H1 (cell line): ENCODE data around the gene LCN15. TPM values are rescaled to one million over a fixed set of nuclear protein-coding genes. Genes with fewer than 3 reads are reported as not detected.

Experiments
- CTCF ChIA-PET: fragments of 300-600 bp; sonication (Branson Sonifier 250); formaldehyde crosslinking; loops from one replicate; lab custom pipeline; 2021; ENCODE audit not compliant: partially characterized antibody; lab: Charles Lee
- POLR2A ChIA-PET: fragments of 300-600 bp; sonication (Branson Sonifier 250); formaldehyde crosslinking; loops from one replicate; lab custom pipeline; 2021; ENCODE audit warnings: inconsistent platforms; ENCODE audit not compliant: partially characterized antibody; lab: Charles Lee
- DNase-seq, 2 experiments: peaks; one replicate each; pipeline versions ENCODE4 v3.0.0 to v3.0.0-alpha.2; 2010 to 2022; ENCODE audit warnings: low spot score in 2 of 2, low read depth in 1 of 2, mixed read lengths in 1 of 2
- FAIRE-seq: peaks from 2 replicates; lab custom pipeline; 2011; peaks lifted over from hg19 to GRCh38; lab: Jason Lieb, UNC
- H2AFZ ChIP-seq: 2 replicates; pipeline ENCODE4 v1.8.1; 2012; ENCODE audit warnings: low read length, inconsistent platforms
- H2AK5ac ChIP-seq: 2 replicates; pipeline ENCODE4 v1.6.1; 2013; ENCODE audit warnings: low read depth, low read length
- H2BK120ac ChIP-seq: replicated peaks from 2 replicates; pipeline ENCODE3; 2013; ENCODE audit warnings: low read depth, low read length, inconsistent platforms
- H2BK12ac ChIP-seq: 2 replicates; pipeline ENCODE4 v1.6.1; 2013; ENCODE audit warnings: low read depth, low read length
- H2BK15ac ChIP-seq: 2 replicates; pipeline ENCODE4 v1.6.1; 2013; ENCODE audit warnings: low read length
- H2BK20ac ChIP-seq: 2 replicates; pipeline ENCODE4 v1.6.1; 2013; ENCODE audit warnings: low read length
- H2BK5ac ChIP-seq: 2 replicates; pipeline ENCODE4 v1.6.1; 2013; ENCODE audit warnings: low read depth, low read length
- H3K14ac ChIP-seq: 2 replicates; pipeline ENCODE4 v1.6.1; 2013; ENCODE audit warnings: inconsistent platforms; ENCODE audit not compliant: insufficient read length
- H3K18ac ChIP-seq: 2 replicates; pipeline ENCODE4 v1.6.1; 2013; ENCODE audit warnings: low read length; ENCODE audit errors: extremely low read depth
- H3K23ac ChIP-seq: 2 replicates; pipeline ENCODE4 v1.6.1; 2013; ENCODE audit warnings: inconsistent platforms; ENCODE audit not compliant: insufficient read length
- H3K23me2 ChIP-seq: 2 replicates; pipeline ENCODE4 v1.6.1; 2013; ENCODE audit warnings: low read depth, low read length
- H3K27ac ChIP-seq: 2 replicates; pipeline ENCODE4 v1.6.1; 2011; ENCODE audit warnings: low read depth, low read length, inconsistent platforms
- H3K27me3 ChIP-seq, 4 experiments: replicated peaks in 1 of 4; 1 replicate in 1 of 4; 2 replicates in 3 of 4; pipeline versions ENCODE4 v1.6.1 to v1.8.1; 2011 to 2013; ENCODE audit warnings: low read length in 3 of 4, mild to moderate bottlenecking in 3 of 4, inconsistent platforms in 2 of 4, mixed read lengths in 2 of 4, moderate library complexity in 1 of 4; ENCODE audit not compliant: control insufficient read depth in 3 of 4, insufficient read depth in 3 of 4; ENCODE audit errors: extremely low read depth in 1 of 4
- H3K36me3 ChIP-seq, 4 experiments: 2 replicates each; pipeline versions ENCODE4 v1.6.1 to v1.8.1; 2011 to 2013; ENCODE audit warnings: mild to moderate bottlenecking in 4 of 4, low read length in 3 of 4, moderate library complexity in 2 of 4, control low read depth in 1 of 4, inconsistent platforms in 1 of 4; ENCODE audit not compliant: insufficient read depth in 4 of 4, control insufficient read depth in 2 of 4
- H3K4ac ChIP-seq: replicated peaks from 2 replicates; pipeline ENCODE3; 2013; ENCODE audit warnings: low read length, low read depth, mixed read lengths, inconsistent platforms; ENCODE audit not compliant: insufficient read length
- H3K4me1 ChIP-seq, 4 experiments: replicated peaks in 1 of 4; 1 replicate in 1 of 4; 2 replicates in 3 of 4; pipeline versions ENCODE4 v1.6.1 to v1.8.1; 2011 to 2013; ENCODE audit warnings: low read length in 3 of 4, inconsistent platforms in 2 of 4, mixed read lengths in 1 of 4; ENCODE audit not compliant: insufficient read depth in 4 of 4, control insufficient read depth in 3 of 4
- H3K4me2 ChIP-seq, 2 experiments: 2 replicates each; pipeline versions ENCODE4 v1.6.1 to v1.8.1; 2011 to 2013; ENCODE audit warnings: low read depth in 2 of 2, low read length in 2 of 2, control low read depth in 1 of 2, inconsistent platforms in 1 of 2, mild to moderate bottlenecking in 1 of 2; ENCODE audit not compliant: insufficient read depth in 1 of 2
- H3K4me3 ChIP-seq, 4 experiments: fragments of 200-600, 300-600 bp in 1 of 4; sonication (generic), shearing (Covaris generic), sonication (Bioruptor Twin) in 1 of 4; 2 replicates each; pipeline versions ENCODE4 v1.5.1 to v1.8.1; 2011 to 2016; ENCODE audit warnings: low read length in 4 of 4, low read depth in 3 of 4, control low read depth in 2 of 4, inconsistent platforms in 2 of 4, mild to moderate bottlenecking in 2 of 4, mixed read lengths in 1 of 4, moderate library complexity in 1 of 4; ENCODE audit not compliant: insufficient read depth in 2 of 4; ENCODE audit errors: extremely low read depth in 1 of 4
- H3K56ac ChIP-seq: replicated peaks from 2 replicates; pipeline ENCODE3; 2013; ENCODE audit warnings: low read depth, mild to moderate bottlenecking, mixed read lengths, low read length, inconsistent platforms; ENCODE audit not compliant: insufficient read length
- H3K79me1 ChIP-seq: 2 replicates; pipeline ENCODE4 v1.6.1; 2013; ENCODE audit warnings: low read depth, low read length, control low read depth
- H3K79me2 ChIP-seq, 2 experiments: 2 replicates each; pipeline versions ENCODE4 v1.6.1 to v1.8.1; 2012 to 2013; ENCODE audit warnings: low read length in 2 of 2, mild to moderate bottlenecking in 2 of 2, inconsistent platforms in 1 of 2; ENCODE audit not compliant: insufficient read depth in 2 of 2, control insufficient read depth in 1 of 2
- H3K9ac ChIP-seq, 4 experiments: replicated peaks in 1 of 4; 1 replicate in 1 of 4; 2 replicates in 3 of 4; pipeline versions ENCODE4 v1.6.1 to v1.8.1; 2011 to 2013; ENCODE audit warnings: low read depth in 3 of 4, low read length in 3 of 4, control low read depth in 2 of 4, mild to moderate bottlenecking in 2 of 4, moderate library complexity in 2 of 4, inconsistent platforms in 1 of 4; ENCODE audit errors: extremely low read depth in 1 of 4
- H3K9me3 ChIP-seq, 2 experiments: 2 replicates each; pipeline versions ENCODE4 v1.6.1 to v1.8.1; 2012 to 2013; ENCODE audit warnings: mild to moderate bottlenecking in 2 of 2, moderate library complexity in 2 of 2, control low read depth in 1 of 2, inconsistent platforms in 1 of 2, low read depth in 1 of 2, low read length in 1 of 2, mixed read lengths in 1 of 2; ENCODE audit not compliant: insufficient read depth in 2 of 2
- H4K20me1 ChIP-seq, 2 experiments: replicated peaks in 1 of 2; 2 replicates each; pipeline versions ENCODE3 to v1.8.1; 2011 to 2013; ENCODE audit warnings: inconsistent platforms in 2 of 2, low read length in 2 of 2, mild to moderate bottlenecking in 1 of 2; ENCODE audit not compliant: insufficient read depth in 2 of 2, control insufficient read depth in 1 of 2
- H4K5ac ChIP-seq: 2 replicates; pipeline ENCODE4 v1.6.1; 2013; ENCODE audit warnings: low read length, low read depth, mixed read lengths, inconsistent platforms; ENCODE audit not compliant: insufficient read length
- H4K8ac ChIP-seq: 2 replicates; pipeline ENCODE4 v1.8.0; 2013; ENCODE audit warnings: mild to moderate bottlenecking, moderate library complexity, low read length, inconsistent platforms; ENCODE audit not compliant: insufficient read depth; ENCODE audit errors: extremely low read depth
- H4K91ac ChIP-seq: replicated peaks from 2 replicates; pipeline ENCODE3; 2013; ENCODE audit warnings: low read length, mixed read lengths, inconsistent platforms; ENCODE audit not compliant: insufficient read length
- PHF8 ChIP-seq: fragments of 200-600 bp; sonication (generic); conservative IDR thresholded peaks from 2 replicates; pipeline ENCODE4 v1.7.1; 2012; ENCODE audit warnings: low read depth, mild to moderate bottlenecking, inconsistent platforms, low read length, moderate library complexity
- RFX5 ChIP-seq: IDR thresholded peaks from 2 replicates; pipeline ENCODE4 v1.6.1; 2011; ENCODE audit warnings: low read depth, low read length, improper control_type of control experiment, borderline replicate concordance
- WGBS, 2 experiments: shearing (Covaris generic) in 1 of 2; methylation state at CpG; one replicate each; pipeline versions ENCODE4 v1.1.6 to v1.1.7; 2013 to 2015; ENCODE audit warnings: low lambda C conversion rate in 2 of 2, mixed read lengths in 2 of 2, inconsistent platforms in 1 of 2, low coverage in 1 of 2, missing lambda C conversion rate in 1 of 2; ENCODE audit not compliant: insufficient replicate concordance in 2 of 2, insufficient coverage in 1 of 2, insufficient read length in 1 of 2; ENCODE audit errors: extremely low coverage in 1 of 2, missing lambda C conversion rate in 1 of 2; 5-methylcytosine and 5-hydroxymethylcytosine counted together
- polyA plus RNA-seq, 7 experiments: library from polyadenylated mRNA; depleted of rRNA in 3 of 7; stranded (reverse) in 5 of 7; unstranded in 2 of 7; fragments of >200 nt in 5 of 7; fragments of 200-250 nt in 2 of 7; gene quantifications; 1 replicate in 5 of 7; 2 replicates in 1 of 7; 4 replicates in 1 of 7; pipeline versions ENCODE4 v1.2.1 to v1.2.3, GENCODE V29; 2011 to 2013; ENCODE audit warnings: missing spikeins in 2 of 7, mixed read lengths in 2 of 7
- total RNA-seq: library from RNA; stranded (reverse); fragmentation: NEBNext Ultra II Directional; extraction: Animal tissue kit (Norgen Biotek cat#: 25700); gene quantifications from 2 replicates; pipeline ENCODE4 v1.2.1, GENCODE V29; 2021

LCN15 gene
- total and polyA plus RNA-seq, 2 of the 8 experiments (the other 6 are each of a cell fraction or from before 2014, with no cell fraction given), result 0.08 to 0.47 TPM

DNA sequence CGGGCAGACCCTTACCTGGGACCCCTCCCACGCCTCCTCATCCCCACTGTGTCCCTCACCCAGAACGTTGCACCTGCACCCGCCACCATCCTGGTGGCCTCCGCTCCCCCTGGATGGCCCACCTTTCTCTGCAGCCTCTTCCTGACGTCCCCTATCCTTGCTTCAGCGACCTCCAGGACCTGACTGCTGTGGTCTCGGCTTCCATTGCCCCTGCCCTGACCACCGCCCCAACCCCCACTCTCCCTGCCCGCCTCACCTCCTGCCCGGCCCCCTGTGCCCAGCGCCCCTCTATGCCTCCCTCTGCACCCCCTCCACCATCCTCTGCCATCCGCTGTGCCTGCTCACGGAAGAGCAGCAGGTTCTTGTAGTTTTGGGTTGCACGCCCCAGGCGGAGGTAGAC lies 23.8 kb downstream of the LCN15 start:
- Histone ChIP-seq H4K8ac (0 out of 2 replicates have a peak overlapping the region, but pooled peaks have one; percentile 68), H3K18ac (no peak overlapping the region), H4K20me1 (no peaks in the 10 kb centered on the region), H3K4me3 (no peak overlapping the region), H4K91ac (no peak overlapping the region), H3K14ac (no peak overlapping the region), H3K56ac (no peak overlapping the region), H4K5ac (no peak overlapping the region), H3K9ac (no peak overlapping the region), H3K4ac (no peak overlapping the region), H2BK15ac (no peak overlapping the region; the same call in 1 of the 2 replicates), H3K36me3 (no peaks in the 10 kb centered on the region), H3K4me2 (no peak overlapping the region), H3K4me1 (peaks cover 0 to 20% (median 8%) of the 10 kb centered on the region in 4 experiments; a peak in 6 of 7 replicates), H3K27me3 (peaks cover 0 to 4% (median 0%) of the 10 kb centered on the region in 4 experiments; a peak in 3 of 7 replicates), H3K27ac (no peak overlapping the region), H2AFZ (no peak overlapping the region), H3K79me1 (no peaks in the 10 kb centered on the region), H3K23ac (no peak overlapping the region), H3K9me3 (no peaks in the 10 kb centered on the region; a peak in 1 of 4 replicates), H3K79me2 (no peaks in the 10 kb centered on the region), H2BK5ac (no peak overlapping the region), H2AK5ac (no peak overlapping the region), H2BK12ac (no peak overlapping the region), H3K23me2 (no peaks in the 10 kb centered on the region; the same call in 1 of the 2 replicates), H2BK20ac (no peak overlapping the region; the same call in 1 of the 2 replicates), H2BK120ac (no peak overlapping the region)
- no peak for FAIRE-seq
- CTCF ChIA-PET, result interaction anchor here (0.7 to 4.8 kb wide), 3 partner anchors 12 to 84 kb away, joined by 3 to 33 read pairs (median 5); partner anchors contain the start of gene LCN8
- POLR2A ChIA-PET, result interaction anchor here (1.3 to 11.7 kb wide), 2 partner anchors 11 to 17 kb away, joined by 3 to 137 read pairs; no protein-coding TSS in a partner anchor
- WGBS, 2 experiments, result 98% methylated on average over 10 of the region's 16 CpGs; no CpG with 5 or more reads in 1 of the 2 experiments
- no peak for TF ChIP-seq RFX5
- TF ChIP-seq PHF8, result no peak
- no peak for DNase-seq
